ELF-1 (cell line): Measurements from ENCODE around the gene DDC.
"Not testable (repeated sequence)": the region's sequence is repeated elsewhere in the genome, so short reads cannot be mapped to it uniquely, and the experiment has no call there.

Experiments
- DNase-seq: peaks from one replicate; pipeline ENCODE4 v3.0.0-alpha.2; 2016; ENCODE audit warnings: low read depth, low spot score

Gene DDC

GRCh38 chr7:50458651-50459050 lies 106.6 kb downstream of the DDC start:
- not testable (repeated sequence) for DNase-seq

- no peak for DNase-seq
These were observed 108.7 kb downstream of the DDC start for GRCh38 chr7:50456371-50457123.

GRCh38 chr7:50455658-50456057 lies 109.5 kb downstream of the DDC start:
- no peak for DNase-seq

- DNase-seq = no peak
These were observed 110.2 kb downstream of the DDC start for GRCh38 chr7:50454968-50455367.

GRCh38 chr7:50450590-50451032 lies 114.6 kb downstream of the DDC start:
- DNase-seq = peak; percentile 11

- DNase-seq = peak; percentile 74
These were observed 115.2 kb downstream of the DDC start, which contains the start of gene FIGNL1 for GRCh38 chr7:50449881-50450589. TSS of gene FIGNL1 (minus strand) at chr7:50450350. CDS start at chr7:50447287, 3,063 bp downstream.

GRCh38 chr7:50449501-50449880 lies 115.7 kb downstream of the DDC start:
- no peak for DNase-seq

GRCh38 chr7:50448823-50449222 lies 116.4 kb downstream of the DDC start:
- DNase-seq = no peak

GRCh38 chr7:50446542-50446960 lies 118.7 kb downstream of the DDC start:
- peak; percentile 4 for DNase-seq

- peak; percentile 17 for DNase-seq
These were observed 128.9 kb downstream of the DDC start for GRCh38 chr7:50436133-50436806.

GRCh38 chr7:50431722-50432305 lies 133.4 kb downstream of the DDC start:
- no peak for DNase-seq

- no peak for DNase-seq
These were observed 133.9 kb downstream of the DDC start for GRCh38 chr7:50431316-50431715.

GRCh38 chr7:50428911-50429310 lies 136.3 kb downstream of the DDC start:
- no peak for DNase-seq

- DNase-seq = no peak
These were observed 137.7 kb downstream of the DDC start for GRCh38 chr7:50427518-50427917.

GRCh38 chr7:50426280-50427045 lies 138.7 kb downstream of the DDC start:
- DNase-seq = no peak

- DNase-seq = no peak
These were observed 139.9 kb downstream of the DDC start for GRCh38 chr7:50425318-50425717.

- DNase-seq = no peak
These were observed 141.3 kb downstream of the DDC start for GRCh38 chr7:50423860-50424259.

- DNase-seq = no peak
These were observed 142.3 kb downstream of the DDC start for GRCh38 chr7:50422858-50423257.

- DNase-seq = peak; percentile 2
These were observed 144.2 kb downstream of the DDC start for GRCh38 chr7:50421043-50421442.

GRCh38 chr7:50418526-50419290 lies 146.5 kb downstream of the DDC start:
- DNase-seq = peak; percentile 5
